CD14-positive monocyte (primary cell): ENCODE measurements around the gene MYO7A. TPM values are rescaled to one million over a fixed set of nuclear protein-coding genes. Genes with fewer than 3 reads are reported as not detected.

Experiments used
- DNase-seq, 3 donors: peaks; one replicate each; pipeline ENCODE4 v3.0.0-alpha.2; 2011 to 2022
- H2AFZ ChIP-seq: 2 replicates; pipeline ENCODE4 v1.6.0; 2012; ENCODE audit warnings: mild to moderate bottlenecking, low read depth, low read length, inconsistent platforms; ENCODE audit not compliant: insufficient read depth, poor library complexity, severe bottlenecking
- H3K27ac ChIP-seq, 2 donors: 1 replicate in 1 of 2; 2 replicates in 1 of 2; pipeline ENCODE4 v1.5.1; 2012 to 2013; ENCODE audit warnings: low read length in 2 of 2, control low read depth in 1 of 2, inconsistent platforms in 1 of 2, low read depth in 1 of 2, mild to moderate bottlenecking in 1 of 2
- H3K27me3 ChIP-seq, 2 donors: one replicate each; pipeline versions ENCODE4 v1.6.0 to v1.6.1; 2011 to 2013; ENCODE audit warnings: low read length in 2 of 2; ENCODE audit not compliant: control insufficient read depth in 2 of 2, insufficient read depth in 2 of 2
- H3K36me3 ChIP-seq, 2 donors: replicated peaks in 1 of 2; 1 replicate in 1 of 2; 2 replicates in 1 of 2; pipeline versions ENCODE4 v1.5.1 to v1.6.1; 2012 to 2013; ENCODE audit warnings: low read length in 2 of 2, control low read depth in 1 of 2, inconsistent platforms in 1 of 2, mild to moderate bottlenecking in 1 of 2; ENCODE audit not compliant: insufficient read depth in 2 of 2, control insufficient read depth in 1 of 2
- H3K4me1 ChIP-seq, 2 donors: 1 replicate in 1 of 2; 2 replicates in 1 of 2; pipeline versions ENCODE4 v1.5.1 to v1.6.1; 2012 to 2013; ENCODE audit warnings: low read length in 2 of 2, control low read depth in 1 of 2, inconsistent platforms in 1 of 2, mild to moderate bottlenecking in 1 of 2, moderate library complexity in 1 of 2; ENCODE audit not compliant: insufficient read depth in 2 of 2, control insufficient read depth in 1 of 2
- H3K4me2 ChIP-seq: replicated peaks from 2 replicates; pipeline ENCODE3; 2012; ENCODE audit warnings: low read length, moderate library complexity, mild to moderate bottlenecking; ENCODE audit not compliant: poor library complexity, severe bottlenecking; ENCODE audit errors: extremely low read depth
- H3K4me3 ChIP-seq, 3 experiments: fragments of 200-600 bp in 1 of 3; sonication (generic) in 1 of 3; replicated peaks in 1 of 3; 1 replicate in 2 of 3; 2 replicates in 1 of 3; pipeline ENCODE4 v1.5.1; 2011 to 2013; ENCODE audit warnings: low read length in 3 of 3, mild to moderate bottlenecking in 3 of 3, control low read depth in 2 of 3, low read depth in 2 of 3, inconsistent platforms in 1 of 3, moderate library complexity in 1 of 3
- H3K79me2 ChIP-seq: 2 replicates; pipeline ENCODE4 v1.6.0; 2012; ENCODE audit warnings: mild to moderate bottlenecking, control low read depth, inconsistent platforms, low read length, moderate library complexity; ENCODE audit not compliant: insufficient read depth
- H3K9ac ChIP-seq: 2 replicates; pipeline ENCODE4 v1.6.0; 2017; ENCODE audit warnings: low read length, mild to moderate bottlenecking; ENCODE audit not compliant: insufficient read depth, poor library complexity, severe bottlenecking
- H3K9me3 ChIP-seq, 2 donors: replicated peaks in 1 of 2; 1 replicate in 1 of 2; 2 replicates in 1 of 2; pipeline versions ENCODE4 v1.5.1 to v1.6.1; 2012 to 2013; ENCODE audit warnings: low read length in 2 of 2, control low read depth in 1 of 2; ENCODE audit not compliant: control insufficient read depth in 1 of 2, insufficient read depth in 1 of 2
- H4K20me1 ChIP-seq: 2 replicates; pipeline ENCODE4 v1.6.0; 2012; ENCODE audit warnings: mild to moderate bottlenecking, low read length, control low read depth, moderate library complexity; ENCODE audit not compliant: insufficient read depth
- H3K27ac Mint-ChIP-seq, 7 donors: one replicate each; pipeline ENCODE4 v1.8.0; 2020; ENCODE audit warnings: mild to moderate bottlenecking in 7 of 7, mixed read lengths in 7 of 7, moderate library complexity in 6 of 7, inconsistent platforms in 2 of 7
- H3K27me3 Mint-ChIP-seq, 3 donors: one replicate each; pipeline ENCODE4 v1.8.0; 2021 to 2022; ENCODE audit warnings: low read depth in 3 of 3, mild to moderate bottlenecking in 3 of 3, mixed read lengths in 3 of 3, moderate library complexity in 3 of 3, inconsistent platforms in 1 of 3
- H3K36me3 Mint-ChIP-seq, 2 donors: one replicate each; pipeline ENCODE4 v1.8.0; 2020; ENCODE audit warnings: mixed read lengths in 2 of 2, inconsistent platforms in 1 of 2, mild to moderate bottlenecking in 1 of 2
- H3K4me1 Mint-ChIP-seq: one replicate; pipeline ENCODE4 v1.8.0; 2020; ENCODE audit warnings: mild to moderate bottlenecking, mixed read lengths
- H3K4me3 Mint-ChIP-seq, 2 donors: one replicate each; pipeline ENCODE4 v1.8.0; 2020; ENCODE audit warnings: mild to moderate bottlenecking in 2 of 2, mixed read lengths in 2 of 2, moderate library complexity in 1 of 2
- H3K9me3 Mint-ChIP-seq, 7 donors: one replicate each; pipeline ENCODE4 v1.8.0; 2020 to 2022; ENCODE audit warnings: mixed read lengths in 7 of 7, mild to moderate bottlenecking in 6 of 7, moderate library complexity in 6 of 7, inconsistent platforms in 2 of 7
- CTCF ChIP-seq: fragments of 200-600 bp; IDR thresholded peaks from one replicate; pipeline ENCODE4 v1.8.0; 2022; ENCODE audit warnings: antibody characterized with exemption, mild to moderate bottlenecking
- WGBS: methylation state at CpG from one replicate; pipeline ENCODE4 v1.1.5; 2013; ENCODE audit warnings: missing lambda C conversion rate; ENCODE audit not compliant: insufficient coverage; 5-methylcytosine and 5-hydroxymethylcytosine counted together
- intact Hi-C, 2 donors: fragments of 100-400 bp; cut with micrococcal nuclease; formaldehyde crosslinking; loops; one replicate each; pipeline versions ENCODE4 v1.15.0 to v1.15.1; 2023
- polyA plus RNA-seq, 3 donors: library from polyadenylated mRNA; depleted of rRNA in 1 of 3; unstranded in 2 of 3; stranded (reverse) in 1 of 3; fragments of 300-500 nt in 2 of 3; fragments of >200 nt in 1 of 3; fragmentation: Illumina TruSeq in 2 of 3; gene quantifications; 1 replicate in 2 of 3; 2 replicates in 1 of 3; pipeline ENCODE4 v1.2.3, GENCODE V29; 2012 to 2021

The MYO7A gene
- polyA plus RNA-seq, 3 donors: 3.5 to 7.8 (median 3.6) TPM

GRCh38 chr11:77167791-77168190 is 39.7 kb downstream of the MYO7A start:
- no peaks in the 10 kb centered on the region for H4K20me1 ChIP-seq
- no peaks in the 10 kb centered on the region for H3K27me3 ChIP-seq
- no peaks in the 10 kb centered on the region for H3K79me2 ChIP-seq
- H3K9me3 Mint-ChIP-seq: no peaks in the 10 kb centered on the region
- no peaks in the 10 kb centered on the region for H3K36me3 Mint-ChIP-seq
- 80% methylated on average over 4 of the region's 8 CpGs for WGBS
- no peaks in the 10 kb centered on the region for H3K4me1 Mint-ChIP-seq
- H3K4me2 ChIP-seq: no peak overlapping the region
- no peak overlapping the region for H2AFZ ChIP-seq
- TF ChIP-seq CTCF: no peak
- no peaks in the 10 kb centered on the region for H3K36me3 ChIP-seq
- no peak overlapping the region for H3K27ac Mint-ChIP-seq
- no peak overlapping the region for H3K27ac ChIP-seq
- H3K4me1 ChIP-seq: no peaks in the 10 kb centered on the region
- DNase-seq: no peak
- peaks cover 3 to 4% (median 3%) of the 10 kb centered on the region in 3 donors for H3K27me3 Mint-ChIP-seq
- H3K4me3 Mint-ChIP-seq: no peak overlapping the region
- H3K9me3 ChIP-seq: no peaks in the 10 kb centered on the region
- no peak overlapping the region for H3K4me3 ChIP-seq
- intact Hi-C loops: no loop called here
- H3K9ac ChIP-seq: no peak overlapping the region

- Mint-ChIP-seq H3K36me3 (no peaks in the 10 kb centered on the region), H3K4me3 (no peak overlapping the region), H3K9me3 (peaks cover 0 to 1% (median 0%) of the 10 kb centered on the region in 7 donors), H3K4me1 (peaks cover 21% of the 10 kb centered on the region), H3K27ac (no peak overlapping the region), H3K27me3 (peaks cover 3 to 7% (median 7%) of the 10 kb centered on the region in 3 donors)
- H3K4me2 ChIP-seq: no peak overlapping the region
- H3K4me1 ChIP-seq: peaks cover 20 to 22% of the 10 kb centered on the region in 2 donors
- intact Hi-C loops: no loop called here
- no peak overlapping the region for H3K27ac ChIP-seq
- no peak overlapping the region for H2AFZ ChIP-seq
- no peaks in the 10 kb centered on the region for H3K9me3 ChIP-seq
- no peak overlapping the region for H3K9ac ChIP-seq
- WGBS: 97% methylated on average over 5 of the region's 5 CpGs
- H3K36me3 ChIP-seq: no peaks in the 10 kb centered on the region
- H3K27me3 ChIP-seq: no peaks in the 10 kb centered on the region
- no peaks in the 10 kb centered on the region for H4K20me1 ChIP-seq
- DNase-seq: no peak
- no peak overlapping the region for H3K4me3 ChIP-seq
- no peak for TF ChIP-seq CTCF
- H3K79me2 ChIP-seq: no peaks in the 10 kb centered on the region
Observed at GRCh38 chr11:77170107-77170506, 42.1 kb downstream of the MYO7A start.
